Activated CD4-positive, alpha-beta memory T cell treated with anti-CD3 and anti-CD28 coated beads, Interleukin-2, amount 10 ng/mL, durations not matched to agents 7 days and 5 days (primary cell): ENCODE data around the gene LRRFIP2. TPM values are rescaled to one million over a fixed set of nuclear protein-coding genes. Genes with fewer than 3 reads are reported as not detected.
A peak's percentile ranks its signal among the peaks of the same experiment; 100 is the strongest.

ENCODE experiments used
- CTCF ChIA-PET: fragments of 350-600 bp; sonication (Branson Sonifier 250); formaldehyde crosslinking; loops from one replicate; lab custom pipeline; 2021; ENCODE audit warnings: antibody characterized with exemption, inconsistent platforms; lab: Charles Lee
- POLR2A ChIA-PET: fragments of 350-600 bp; sonication (Branson Sonifier 250); formaldehyde crosslinking; loops from one replicate; lab custom pipeline; 2021; ENCODE audit warnings: antibody characterized with exemption; lab: Charles Lee
- DNase-seq: peaks from one replicate; pipeline ENCODE4 v3.0.0-alpha.2; 2020
- H3K27ac Mint-ChIP-seq: one replicate; pipeline ENCODE4 v1.8.0; 2021; ENCODE audit warnings: mild to moderate bottlenecking, mixed read lengths
- H3K27me3 Mint-ChIP-seq: one replicate; pipeline ENCODE4 v1.8.0; 2021; ENCODE audit warnings: mixed read lengths
- H3K36me3 Mint-ChIP-seq: one replicate; pipeline ENCODE4 v1.8.0; 2021; ENCODE audit warnings: low read depth, mixed read lengths
- H3K4me1 Mint-ChIP-seq: one replicate; pipeline ENCODE4 v1.8.0; 2021; ENCODE audit warnings: mixed read lengths
- H3K4me3 Mint-ChIP-seq: one replicate; pipeline ENCODE4 v1.8.0; 2021; ENCODE audit warnings: mild to moderate bottlenecking, mixed read lengths
- H3K9me3 Mint-ChIP-seq: one replicate; pipeline ENCODE4 v1.8.0; 2021; ENCODE audit warnings: mixed read lengths
- total RNA-seq, 2 experiments: library from RNA; stranded (reverse); gene quantifications; one replicate each; pipeline ENCODE4 v1.2.3, GENCODE V29; 2021

LRRFIP2 gene
- total RNA-seq, 2 experiments from 2014 or later = 40.5 to 43.3 TPM

- H3K9me3 Mint-ChIP-seq = no peaks in the 10 kb centered on the region
- no peaks in the 10 kb centered on the region for H3K27me3 Mint-ChIP-seq
- peaks cover 39% of the 10 kb centered on the region for H3K4me1 Mint-ChIP-seq
- H3K27ac Mint-ChIP-seq = no peak overlapping the region
- no peak for DNase-seq
- ChIA-PET CTCF (no interaction called here), POLR2A (no interaction called here)
- H3K36me3 Mint-ChIP-seq = peaks cover 19% of the 10 kb centered on the region
- no peak overlapping the region for H3K4me3 Mint-ChIP-seq
These were observed 7.4 kb upstream of the LRRFIP2 start for GRCh38 chr3:37181756-37182155.

DNA sequence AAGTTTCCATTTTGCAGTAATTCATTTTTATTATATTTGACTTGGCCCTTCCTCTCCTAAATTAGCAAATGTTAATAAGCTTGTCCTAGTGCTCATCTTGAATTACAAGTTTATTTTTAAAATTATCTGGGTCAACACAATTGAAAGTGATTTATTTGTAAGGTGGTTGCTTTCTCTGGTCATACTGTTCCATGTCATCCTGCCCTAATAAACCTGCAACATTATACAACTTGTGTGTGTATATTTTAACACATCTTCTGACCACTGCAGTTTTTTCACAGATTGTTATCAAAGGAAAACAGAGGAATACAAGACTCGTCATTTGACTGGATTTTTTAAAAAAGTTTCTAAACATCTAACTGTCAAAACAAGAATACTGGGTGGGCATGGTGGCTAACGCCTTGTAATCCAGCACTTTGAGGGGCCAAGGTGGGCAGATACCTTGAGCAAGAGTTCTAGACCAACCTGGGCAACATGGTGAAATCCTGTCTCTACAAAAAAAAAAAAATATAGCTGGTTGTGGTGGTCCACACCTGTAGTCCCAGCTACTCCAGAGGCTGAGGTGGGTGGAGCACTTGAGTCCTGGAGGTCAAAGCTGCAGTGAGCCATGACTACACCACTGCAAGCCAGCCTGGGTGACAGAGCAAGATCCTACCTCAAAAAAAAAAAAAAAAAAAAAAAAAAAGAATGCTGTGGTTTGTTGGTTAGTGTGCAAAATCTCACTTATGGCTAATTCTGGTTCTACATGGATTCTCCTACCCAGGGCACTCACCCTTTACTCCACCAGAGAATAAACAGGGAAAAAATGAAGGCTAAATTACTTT is 5.0 kb upstream of the LRRFIP2 start:
- Mint-ChIP-seq H3K27ac (no peak overlapping the region), H3K9me3 (no peaks in the 10 kb centered on the region), H3K36me3 (peaks cover 22% of the 10 kb centered on the region), H3K4me3 (no peak overlapping the region), H3K27me3 (no peaks in the 10 kb centered on the region), H3K4me1 (peaks cover 48% of the 10 kb centered on the region)
- CTCF ChIA-PET = interaction anchor here (0.9 to 1.5 kb wide), 2 partner anchors 34 to 128 kb away, joined by 3 read pairs; no protein-coding TSS in a partner anchor
- no peak for DNase-seq
- POLR2A ChIA-PET = interaction anchor here (1.0 kb wide), 1 partner anchor 16 kb away, joined by 3 read pairs; no protein-coding TSS in a partner anchor

DNA sequence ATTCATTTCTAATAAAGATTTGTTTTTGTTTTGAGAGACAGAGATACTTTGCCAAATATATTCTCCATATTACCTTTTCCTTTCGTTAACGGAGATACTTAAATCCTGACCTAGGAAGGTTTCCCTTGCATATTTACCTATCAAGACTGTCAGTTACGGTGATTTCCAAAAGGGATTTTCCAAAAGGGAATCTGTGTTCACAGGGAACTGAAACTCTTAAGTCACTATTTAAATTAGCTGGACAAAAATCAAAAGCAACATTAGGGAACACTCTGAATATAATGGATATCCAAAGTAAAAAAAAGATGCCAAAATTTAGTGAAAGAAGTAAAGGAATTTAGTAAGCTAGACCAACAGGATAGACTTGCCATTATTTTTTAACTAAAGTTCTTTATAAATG is 576 bp downstream of the LRRFIP2 start:
- H3K4me3 Mint-ChIP-seq = no peak overlapping the region
- H3K4me1 Mint-ChIP-seq = peaks cover 45% of the 10 kb centered on the region
- H3K27ac Mint-ChIP-seq = no peak overlapping the region

GRCh38 chr3:37171144-37171543 is 3.2 kb downstream of the LRRFIP2 start:
- no peak overlapping the region for H3K27ac Mint-ChIP-seq
- DNase-seq = no peak
- ChIA-PET POLR2A (no interaction called here), CTCF (interaction anchor here (1.1 kb wide), 1 partner anchor 12 kb away, joined by 3 read pairs; no protein-coding TSS in a partner anchor)
- no peaks in the 10 kb centered on the region for H3K9me3 Mint-ChIP-seq
- no peak overlapping the region for H3K4me3 Mint-ChIP-seq
- peaks cover 32% of the 10 kb centered on the region for H3K36me3 Mint-ChIP-seq
- no peaks in the 10 kb centered on the region for H3K27me3 Mint-ChIP-seq
- H3K4me1 Mint-ChIP-seq = peaks cover 26% of the 10 kb centered on the region

More for the DNA sequence above, 576 bp downstream of the LRRFIP2 start:
- Mint-ChIP-seq H3K9me3 (no peaks in the 10 kb centered on the region), H3K27me3 (no peaks in the 10 kb centered on the region), H3K36me3 (peaks cover 32% of the 10 kb centered on the region)
- POLR2A ChIA-PET = no interaction called here
- CTCF ChIA-PET = interaction anchor here (1.0 kb wide), 1 partner anchor 149 kb away, joined by 3 read pairs; no protein-coding TSS in a partner anchor
- no peak for DNase-seq

- POLR2A ChIA-PET = no interaction called here
- H3K4me3 Mint-ChIP-seq = no peak overlapping the region
These were observed 3.9 kb downstream of the LRRFIP2 start for GRCh38 chr3:37170513-37170912.

DNA sequence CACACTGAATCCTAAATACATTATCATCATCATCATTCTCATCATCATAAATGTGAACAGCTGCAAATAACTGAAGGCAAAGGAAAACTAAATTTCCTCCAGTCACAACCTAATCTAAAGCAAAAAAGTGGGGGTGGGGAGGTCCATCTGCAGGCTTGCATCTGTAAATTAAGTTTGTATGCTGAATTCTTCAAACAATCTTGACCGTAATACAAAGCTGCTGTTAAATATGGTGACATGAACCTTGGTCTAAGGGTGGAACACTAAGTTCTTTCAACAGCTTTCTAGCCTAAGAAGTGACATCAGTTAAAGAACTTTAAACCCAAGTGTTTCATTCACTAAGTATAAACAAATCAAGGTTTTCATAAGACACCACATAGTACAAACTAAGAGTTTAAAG is 4.3 kb downstream of the LRRFIP2 start:
- peaks cover 38% of the 10 kb centered on the region for H3K36me3 Mint-ChIP-seq
- H3K4me3 Mint-ChIP-seq = no peak overlapping the region
- DNase-seq = no peak
- H3K9me3 Mint-ChIP-seq = no peaks in the 10 kb centered on the region
- POLR2A ChIA-PET = no interaction called here
- H3K27me3 Mint-ChIP-seq = no peaks in the 10 kb centered on the region
- CTCF ChIA-PET = interaction anchor here (1.0 to 1.1 kb wide), 2 partner anchors 11 to 44 kb away, joined by 3 read pairs; no protein-coding TSS in a partner anchor
- peaks cover 23% of the 10 kb centered on the region for H3K4me1 Mint-ChIP-seq
- no peak overlapping the region for H3K27ac Mint-ChIP-seq

More at GRCh38 chr3:37170513-37170912, 3.9 kb downstream of the LRRFIP2 start:
- CTCF ChIA-PET = interaction anchor here (1.0 to 1.1 kb wide), 2 partner anchors 11 to 43 kb away, joined by 3 read pairs; no protein-coding TSS in a partner anchor
- Mint-ChIP-seq H3K4me1 (peaks cover 26% of the 10 kb centered on the region), H3K27me3 (no peaks in the 10 kb centered on the region), H3K9me3 (no peaks in the 10 kb centered on the region), H3K36me3 (peaks cover 37% of the 10 kb centered on the region), H3K27ac (no peak overlapping the region)
- DNase-seq = no peak

- Mint-ChIP-seq H3K4me3 (no peak overlapping the region), H3K4me1 (peaks cover 17% of the 10 kb centered on the region), H3K27me3 (no peaks in the 10 kb centered on the region), H3K9me3 (no peaks in the 10 kb centered on the region), H3K27ac (no peak overlapping the region), H3K36me3 (peaks cover 36% of the 10 kb centered on the region)
- DNase-seq = no peak
- ChIA-PET CTCF (interaction anchor here (0.5 kb wide), 1 partner anchor 44 kb away, joined by 3 read pairs; no protein-coding TSS in a partner anchor), POLR2A (no interaction called here)
These were observed 5.5 kb downstream of the LRRFIP2 start for GRCh38 chr3:37168896-37169295.

- peaks cover 38% of the 10 kb centered on the region for H3K36me3 Mint-ChIP-seq
- H3K27ac Mint-ChIP-seq = peak overlapping the region; percentile 48
- CTCF ChIA-PET = interaction anchor here (0.5 to 1.1 kb wide), 3 partner anchors 48 to 1000 kb away, joined by 3 read pairs; no protein-coding TSS in a partner anchor
These were observed 10.9 kb downstream of the LRRFIP2 start for GRCh38 chr3:37163262-37164015.

GRCh38 chr3:37162501-37163245 is 11.7 kb downstream of the LRRFIP2 start:
- ChIA-PET CTCF (interaction anchor here (0.5 to 1.1 kb wide), 4 partner anchors 12 to 1001 kb away, joined by 3 read pairs; no protein-coding TSS in a partner anchor), POLR2A (interaction anchor here (0.8 to 1.0 kb wide), 3 partner anchors 10 to 15 kb away, joined by 3 to 4 read pairs (median 3); no protein-coding TSS in a partner anchor)
- Mint-ChIP-seq H3K4me3 (no peak overlapping the region), H3K27me3 (no peaks in the 10 kb centered on the region), H3K9me3 (no peaks in the 10 kb centered on the region), H3K36me3 (peaks cover 37% of the 10 kb centered on the region), H3K4me1 (peaks cover 24% of the 10 kb centered on the region), H3K27ac (peak overlapping the region; percentile 48)
- DNase-seq = no peak

More at GRCh38 chr3:37163262-37164015, 10.9 kb downstream of the LRRFIP2 start:
- Mint-ChIP-seq H3K4me1 (peaks cover 24% of the 10 kb centered on the region), H3K9me3 (no peaks in the 10 kb centered on the region), H3K4me3 (no peak overlapping the region), H3K27me3 (no peaks in the 10 kb centered on the region)
- POLR2A ChIA-PET = interaction anchor here (0.6 to 1.0 kb wide), 4 partner anchors 9 to 17 kb away, joined by 3 to 4 read pairs (median 4); no protein-coding TSS in a partner anchor
- peak; percentile 34 for DNase-seq

- H3K36me3 Mint-ChIP-seq = peaks cover 40% of the 10 kb centered on the region
- no peaks in the 10 kb centered on the region for H3K9me3 Mint-ChIP-seq
- POLR2A ChIA-PET = no interaction called here
- no peak overlapping the region for H3K27ac Mint-ChIP-seq
- H3K4me1 Mint-ChIP-seq = peaks cover 24% of the 10 kb centered on the region
- CTCF ChIA-PET = no interaction called here
- no peak for DNase-seq
- H3K27me3 Mint-ChIP-seq = no peaks in the 10 kb centered on the region
- H3K4me3 Mint-ChIP-seq = no peak overlapping the region
These were observed 13.0 kb downstream of the LRRFIP2 start for GRCh38 chr3:37161351-37161750.

DNA sequence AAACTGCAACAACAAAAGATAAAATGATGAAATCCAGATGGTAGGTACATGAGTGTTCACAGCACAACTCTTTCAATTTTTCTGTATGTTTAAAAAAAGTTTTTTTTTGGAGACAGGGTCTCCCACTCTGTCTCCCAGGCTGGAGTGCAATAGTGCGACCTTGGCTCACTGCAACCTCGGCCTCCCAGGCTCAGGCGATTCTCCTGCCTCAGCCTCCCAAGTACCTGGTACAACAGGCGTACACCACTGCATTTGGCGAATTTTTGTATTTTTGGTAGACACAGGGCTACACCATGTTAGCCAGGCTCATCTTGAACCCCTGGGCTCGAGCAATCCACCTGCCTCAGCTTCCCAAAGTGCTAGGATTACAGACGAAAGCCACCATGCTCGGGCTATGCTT is 18.6 kb downstream of the LRRFIP2 start:
- CTCF ChIA-PET = no interaction called here
- peaks cover 48% of the 10 kb centered on the region for H3K36me3 Mint-ChIP-seq
- no peak for DNase-seq
- H3K4me3 Mint-ChIP-seq = no peak overlapping the region
- H3K9me3 Mint-ChIP-seq = no peaks in the 10 kb centered on the region
- H3K4me1 Mint-ChIP-seq = peaks cover 11% of the 10 kb centered on the region
- POLR2A ChIA-PET = no interaction called here
- H3K27ac Mint-ChIP-seq = no peak overlapping the region
- H3K27me3 Mint-ChIP-seq = no peaks in the 10 kb centered on the region

GRCh38 chr3:37154668-37155314 is 19.6 kb downstream of the LRRFIP2 start:
- POLR2A ChIA-PET = interaction anchor here (1.5 kb wide), 1 partner anchor 9 kb away, joined by 4 read pairs; no protein-coding TSS in a partner anchor

More at GRCh38 chr3:37154668-37155314, 19.6 kb downstream of the LRRFIP2 start:
- no peaks in the 10 kb centered on the region for H3K27me3 Mint-ChIP-seq
- DNase-seq = no peak
- CTCF ChIA-PET = no interaction called here
- no peak overlapping the region for H3K4me3 Mint-ChIP-seq
- H3K27ac Mint-ChIP-seq = no peak overlapping the region
- H3K9me3 Mint-ChIP-seq = no peaks in the 10 kb centered on the region
- H3K36me3 Mint-ChIP-seq = peaks cover 47% of the 10 kb centered on the region
- peaks cover 11% of the 10 kb centered on the region for H3K4me1 Mint-ChIP-seq
